Naive thymus-derived CD4-positive, alpha-beta T cell (primary cell): Measurements from ENCODE around the gene PFN4. TPM values are rescaled to one million over a fixed set of nuclear protein-coding genes. Genes with fewer than 3 reads are reported as not detected.

Experiments
- ATAC-seq: fragments of 150-1000 bp; cut with Tn5 transposase; 2 replicates; pipeline ENCODE4 v1.10.0; 2021; ENCODE audit warnings: mild to moderate bottlenecking, moderate library complexity
- CTCF ChIA-PET: fragments of 350-600 bp; sonication (Branson Sonifier 250); formaldehyde crosslinking; loops from one replicate; lab custom pipeline; 2021; ENCODE audit warnings: antibody characterized with exemption; lab: Charles Lee
- POLR2A ChIA-PET: fragments of 350-600 bp; sonication (Branson Sonifier 250); formaldehyde crosslinking; loops from one replicate; lab custom pipeline; 2021; ENCODE audit warnings: antibody characterized with exemption, inconsistent platforms; lab: Charles Lee
- DNase-seq, 9 donors: peaks; one replicate each; pipeline versions ENCODE4 v3.0.0 to v3.0.0-alpha.2; 2020 to 2022; ENCODE audit warnings: mixed read lengths in 1 of 9
- H3K27ac ChIP-seq: one replicate; pipeline ENCODE4 v1.7.0; 2013; ENCODE audit warnings: mild to moderate bottlenecking, low read depth, low read length, moderate library complexity
- H3K27me3 ChIP-seq, 2 donors: one replicate each; pipeline ENCODE4 v1.7.0; 2013; ENCODE audit warnings: low read length in 2 of 2, mild to moderate bottlenecking in 2 of 2, moderate library complexity in 2 of 2; ENCODE audit not compliant: control insufficient read depth in 2 of 2, insufficient read depth in 2 of 2
- H3K36me3 ChIP-seq, 3 experiments: 1 replicate in 2 of 3; 2 replicates in 1 of 3; pipeline ENCODE4 v1.7.0; 2013; ENCODE audit warnings: low read length in 3 of 3, mild to moderate bottlenecking in 3 of 3, moderate library complexity in 1 of 3; ENCODE audit not compliant: insufficient read depth in 3 of 3, control insufficient read depth in 2 of 3
- H3K4me1 ChIP-seq, 2 donors: one replicate each; pipeline ENCODE4 v1.7.0; 2013; ENCODE audit warnings: low read length in 2 of 2, mild to moderate bottlenecking in 2 of 2, moderate library complexity in 1 of 2; ENCODE audit not compliant: control insufficient read depth in 2 of 2, insufficient read depth in 2 of 2
- H3K4me3 ChIP-seq: 2 replicates; pipeline ENCODE4 v1.7.0; 2013; ENCODE audit warnings: mild to moderate bottlenecking, low read length
- H3K9me3 ChIP-seq, 3 experiments: 1 replicate in 2 of 3; 2 replicates in 1 of 3; pipeline ENCODE4 v1.7.0; 2013; ENCODE audit warnings: low read length in 3 of 3; ENCODE audit not compliant: control insufficient read depth in 2 of 3
- H3K27ac Mint-ChIP-seq, 9 donors: one replicate each; pipeline ENCODE4 v1.8.0; 2020 to 2022; ENCODE audit warnings: mixed read lengths in 9 of 9, mild to moderate bottlenecking in 8 of 9, moderate library complexity in 5 of 9, inconsistent platforms in 2 of 9
- H3K27me3 Mint-ChIP-seq, 5 donors: one replicate each; pipeline ENCODE4 v1.8.0; 2021 to 2022; ENCODE audit warnings: mixed read lengths in 5 of 5, mild to moderate bottlenecking in 1 of 5
- H3K36me3 Mint-ChIP-seq, 5 donors: one replicate each; pipeline ENCODE4 v1.8.0; 2020 to 2022; ENCODE audit warnings: mixed read lengths in 5 of 5, mild to moderate bottlenecking in 3 of 5, inconsistent platforms in 1 of 5
- H3K4me1 Mint-ChIP-seq, 7 donors: one replicate each; pipeline ENCODE4 v1.8.0; 2020 to 2022; ENCODE audit warnings: mixed read lengths in 7 of 7, mild to moderate bottlenecking in 3 of 7, inconsistent platforms in 1 of 7
- H3K4me3 Mint-ChIP-seq, 10 donors: one replicate each; pipeline ENCODE4 v1.8.0; 2020 to 2022; ENCODE audit warnings: mild to moderate bottlenecking in 10 of 10, mixed read lengths in 10 of 10, moderate library complexity in 6 of 10, inconsistent platforms in 2 of 10
- H3K9me3 Mint-ChIP-seq, 11 donors: one replicate each; pipeline ENCODE4 v1.8.0; 2020 to 2022; ENCODE audit warnings: mixed read lengths in 11 of 11, mild to moderate bottlenecking in 4 of 11, inconsistent platforms in 1 of 11, moderate library complexity in 1 of 11
- intact Hi-C, 2 donors: fragments of 100-400 bp; cut with micrococcal nuclease; formaldehyde crosslinking; loops; one replicate each; pipeline ENCODE4 v1.15.1; 2023
- polyA plus RNA-seq, 2 donors: library from polyadenylated mRNA; unstranded; fragments of 300-500 nt; fragmentation: Illumina TruSeq; gene quantifications; one replicate each; pipeline ENCODE4 v1.2.3, GENCODE V29; 2021
- total RNA-seq, 6 experiments: library from RNA in 5 of 6; stranded (reverse) in 5 of 6; gene quantifications; 1 replicate in 5 of 6; 2 replicates in 1 of 6; pipeline ENCODE4 v1.2.3 and lab custom pipeline; 2021 to 2026

The PFN4 gene, protein sequence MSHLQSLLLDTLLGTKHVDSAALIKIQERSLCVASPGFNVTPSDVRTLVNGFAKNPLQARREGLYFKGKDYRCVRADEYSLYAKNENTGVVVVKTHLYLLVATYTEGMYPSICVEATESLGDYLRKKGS
- total RNA-seq: not detected
- polyA plus RNA-seq: not detected
- total RNA-seq (lab: John Stamatoyannopoulos, UW): not detected

DNA sequence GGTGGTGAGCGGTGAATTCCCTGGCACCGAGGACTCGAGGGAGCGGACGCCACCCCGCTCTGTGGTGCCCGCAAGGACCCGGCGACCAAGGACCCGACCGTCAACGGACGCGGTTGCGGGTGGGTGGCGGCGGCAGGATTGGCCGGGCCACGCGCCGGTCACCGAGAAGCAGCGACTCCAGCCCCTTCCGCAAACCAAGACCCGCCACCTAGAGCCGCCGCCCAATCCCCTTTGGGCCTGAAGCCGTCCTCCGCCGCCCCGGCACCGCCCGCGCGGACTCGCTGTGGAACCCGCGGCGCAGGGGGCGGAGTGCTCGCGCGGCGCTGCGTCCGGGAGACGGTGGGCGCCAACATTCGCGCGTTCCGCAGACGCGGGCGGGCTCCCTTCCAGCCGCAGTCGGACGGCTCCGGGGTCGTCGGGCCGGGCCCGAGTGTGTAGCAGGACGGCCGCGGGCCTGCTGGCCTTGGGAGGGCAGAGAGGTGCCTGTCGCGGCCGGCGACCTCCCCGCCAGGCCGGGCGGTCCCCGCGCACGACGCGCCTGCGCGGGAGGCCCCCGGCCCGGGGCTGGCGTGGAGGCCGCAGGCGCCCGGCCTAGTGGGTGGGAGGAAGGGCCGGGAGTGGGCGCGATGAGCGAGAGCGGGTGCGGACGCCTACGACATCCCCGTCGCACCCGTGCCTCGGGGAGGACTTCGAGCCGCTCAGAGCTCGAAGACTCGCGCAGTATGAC, at the start of gene PFN4, which contains the start of gene FAM228B:
PFN4 (minus strand) TSS at position 140 of the 727 bp plus-strand sequence. CDS start 799 bp downstream, outside the sequence.
FAM228B (plus strand) TSS at position 275 of the 727 bp plus-strand sequence. CDS start 893 bp downstream, outside the sequence.
- Mint-ChIP-seq H3K27me3 (peaks cover 0 to 2% (median 0%) of the 10 kb centered on the region in 5 donors), H3K36me3 (peaks cover 0 to 7% (median 6%) of the 10 kb centered on the region in 5 donors), H3K4me1 (peaks cover 10 to 15% (median 15%) of the 10 kb centered on the region in 7 donors), H3K9me3 (no peaks in the 10 kb centered on the region), H3K4me3 (peak within 1 kb of the TSS; percentile 74 to 91 (median 82)), H3K27ac (peak within 1 kb of the TSS; percentile 36 to 79 (median 67))
- H3K27me3 ChIP-seq: no peaks in the 10 kb centered on the region
- ChIA-PET CTCF (interaction anchor here (0.6 kb wide), 1 partner anchor 24 kb away, joined by 3 read pairs; no protein-coding TSS in a partner anchor), POLR2A (no interaction called here)
- peak; percentile 12 to 76 (median 36) for DNase-seq
- peak; percentile 93 for ATAC-seq
- peaks cover 0 to 5% of the 10 kb centered on the region in 2 donors for H3K4me1 ChIP-seq
- peak within 1 kb of the TSS; percentile 49 for H3K27ac ChIP-seq
- no peaks in the 10 kb centered on the region for H3K36me3 ChIP-seq
- intact Hi-C loops: loop anchor here in 1 of 2 donors (1.0 to 5.0 kb wide), 2 partner anchors 47 to 76 kb away; partner anchors contain the start of genes FKBP1B, SF3B6 and WDCP
- no peaks in the 10 kb centered on the region for H3K9me3 ChIP-seq
- H3K4me3 ChIP-seq: peak within 1 kb of the TSS; percentile 56

DNA sequence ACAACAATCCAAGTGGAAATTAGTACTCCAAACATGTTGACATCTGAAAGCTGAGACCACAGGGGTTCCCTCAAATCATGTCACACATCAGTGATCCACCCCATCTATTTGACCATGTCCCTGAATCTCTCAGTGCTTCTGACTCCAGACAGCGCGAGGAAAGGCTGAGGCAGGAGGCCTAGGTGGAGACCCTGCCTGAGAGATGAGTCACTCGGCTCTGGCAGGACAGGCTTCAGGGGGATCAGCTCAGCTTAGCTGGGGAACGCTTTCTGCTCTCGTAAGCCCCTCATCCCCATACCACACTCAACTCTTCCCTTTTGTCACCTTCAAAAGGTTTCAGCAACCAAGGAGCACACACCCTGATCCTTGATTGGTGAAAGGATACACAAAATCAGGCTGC, 45.9 kb upstream of the PFN4 start:
- H3K4me1 Mint-ChIP-seq: no peaks in the 10 kb centered on the region

DNA sequence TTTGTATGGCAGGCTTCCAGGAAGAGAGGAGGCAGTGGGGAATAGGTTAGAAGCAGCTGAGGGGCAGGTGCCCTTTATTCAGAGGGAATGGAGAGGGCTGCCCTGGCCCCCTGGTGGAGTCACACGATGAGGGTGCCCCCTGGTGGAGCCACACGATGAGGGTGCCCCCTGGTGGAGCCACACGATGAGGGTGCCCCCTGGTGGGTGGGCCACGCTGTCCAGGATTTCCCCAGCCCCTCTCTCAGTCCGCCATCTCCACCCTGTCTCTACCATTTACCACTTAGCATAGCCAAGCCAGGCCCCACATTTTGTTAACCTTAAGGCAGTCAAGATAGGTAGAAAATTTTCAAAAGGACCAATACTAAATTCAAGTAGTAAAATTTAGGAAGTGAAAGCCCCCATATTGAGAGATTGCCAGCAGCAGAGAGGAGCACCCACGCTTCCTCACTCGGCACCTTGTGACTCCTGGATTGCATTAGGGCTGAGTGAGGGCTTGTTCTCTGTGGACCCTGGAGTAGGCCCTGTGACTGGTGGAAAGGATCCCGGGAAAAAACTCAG, 41.4 kb upstream of the PFN4 start:
- H3K27ac ChIP-seq: no peak overlapping the region
- no peak overlapping the region for H3K4me3 Mint-ChIP-seq
- intact Hi-C loops: loop anchor here (1.0 to 2.0 kb wide), 3 partner anchors 237 to 340 kb away; partner anchors contain the start of gene ATAD2B (in 1 of the 2)
- H3K36me3 ChIP-seq: no peaks in the 10 kb centered on the region
- DNase-seq (peak in 7 of 9 donors; percentile 7 to 43 (median 12)), ATAC-seq (peak; percentile 90)
- H3K9me3 Mint-ChIP-seq: peaks cover 0 to 9% (median 0%) of the 10 kb centered on the region in 11 donors
- POLR2A ChIA-PET: no interaction called here
- CTCF ChIA-PET: interaction anchor here (1.0 kb wide), 1 partner anchor 41 kb away, joined by 3 read pairs; no protein-coding TSS in a partner anchor
- H3K27me3 Mint-ChIP-seq: peaks cover 0 to 3% (median 0%) of the 10 kb centered on the region in 5 donors
- H3K4me3 ChIP-seq: no peak overlapping the region
- no peaks in the 10 kb centered on the region for H3K27me3 ChIP-seq
- H3K27ac Mint-ChIP-seq: no peak overlapping the region
- peaks cover 0 to 37% (median 17%) of the 10 kb centered on the region in 5 donors for H3K36me3 Mint-ChIP-seq
- H3K9me3 ChIP-seq: no peaks in the 10 kb centered on the region
- no peaks in the 10 kb centered on the region for H3K4me1 ChIP-seq
- H3K4me1 Mint-ChIP-seq: no peaks in the 10 kb centered on the region

More for the DNA sequence above, 45.9 kb upstream of the PFN4 start:
- H3K4me3 Mint-ChIP-seq: no peak overlapping the region
- H3K27ac ChIP-seq: no peak overlapping the region
- POLR2A ChIA-PET: no interaction called here
- H3K27me3 ChIP-seq: no peaks in the 10 kb centered on the region
- H3K4me1 ChIP-seq: no peaks in the 10 kb centered on the region
- H3K4me3 ChIP-seq: no peak overlapping the region
- ATAC-seq: no peak
- intact Hi-C loops: no loop called here
- no peaks in the 10 kb centered on the region for H3K9me3 ChIP-seq
- no peak overlapping the region for H3K27ac Mint-ChIP-seq
- DNase-seq: no peak
- H3K36me3 Mint-ChIP-seq: peaks cover 0 to 18% (median 5%) of the 10 kb centered on the region in 5 donors
- no peaks in the 10 kb centered on the region for H3K36me3 ChIP-seq
- peaks cover 0 to 4% (median 0%) of the 10 kb centered on the region in 11 donors for H3K9me3 Mint-ChIP-seq
- CTCF ChIA-PET: no interaction called here
- peaks cover 4 to 12% (median 9%) of the 10 kb centered on the region in 5 donors for H3K27me3 Mint-ChIP-seq

DNA sequence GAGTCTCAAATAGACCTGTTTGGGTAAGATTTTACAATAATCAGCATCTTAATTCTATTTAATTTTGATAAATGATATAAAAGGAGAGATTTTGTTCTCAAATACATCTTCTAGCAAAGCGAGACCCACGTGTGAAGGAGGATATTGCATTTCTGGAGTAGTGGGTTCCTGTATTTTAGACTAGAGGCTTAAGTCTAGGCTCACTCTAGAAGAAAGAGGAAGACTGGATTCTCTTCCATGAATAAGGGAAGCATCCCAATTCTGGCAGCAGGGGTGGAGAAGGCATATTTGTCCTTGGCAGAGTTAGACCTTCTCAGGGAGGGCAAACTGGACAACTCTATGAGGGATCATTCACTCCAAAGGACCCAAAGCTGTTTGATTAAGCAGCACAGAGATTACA, 40.5 kb upstream of the PFN4 start:
- Mint-ChIP-seq H3K27me3 (peaks cover 0 to 3% (median 0%) of the 10 kb centered on the region in 5 donors), H3K36me3 (peaks cover 0 to 34% (median 21%) of the 10 kb centered on the region in 5 donors), H3K4me3 (no peak overlapping the region), H3K9me3 (peaks cover 0 to 9% (median 0%) of the 10 kb centered on the region in 11 donors), H3K4me1 (no peaks in the 10 kb centered on the region), H3K27ac (no peak overlapping the region)
- CTCF ChIA-PET: interaction anchor here (1.0 kb wide), 1 partner anchor 42 kb away, joined by 3 read pairs; no protein-coding TSS in a partner anchor
- intact Hi-C loops: no loop called here
- ATAC-seq (no peak), DNase-seq (no peak)
- Histone ChIP-seq H3K9me3 (no peaks in the 10 kb centered on the region), H3K27me3 (no peaks in the 10 kb centered on the region), H3K4me1 (no peaks in the 10 kb centered on the region), H3K4me3 (no peak overlapping the region), H3K27ac (no peak overlapping the region), H3K36me3 (no peaks in the 10 kb centered on the region)
- POLR2A ChIA-PET: interaction anchor here (1.3 kb wide), 1 partner anchor 9 kb away, joined by 4 read pairs; no protein-coding TSS in a partner anchor

DNA sequence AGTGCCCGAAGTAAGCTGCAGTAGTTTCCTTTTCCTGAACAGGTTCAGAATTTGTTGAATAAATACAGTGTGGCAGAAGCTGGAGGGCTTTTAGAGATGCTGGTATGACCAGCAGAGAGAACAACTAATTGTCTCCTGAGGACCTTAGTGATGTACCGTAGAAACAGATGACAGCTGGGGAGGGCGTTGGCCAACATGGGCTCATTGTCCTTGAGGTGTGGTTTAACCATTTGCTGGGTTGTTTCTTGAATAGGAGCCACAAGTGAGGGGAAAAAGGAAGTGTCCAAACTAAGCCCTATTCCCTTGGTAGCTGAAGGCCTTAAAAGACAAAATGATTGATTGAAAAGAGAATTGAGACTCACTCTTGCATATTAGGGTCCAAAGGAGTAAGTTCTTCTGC, 40.1 kb upstream of the PFN4 start:
- Mint-ChIP-seq H3K4me1 (no peaks in the 10 kb centered on the region), H3K36me3 (peaks cover 0 to 34% (median 23%) of the 10 kb centered on the region in 5 donors), H3K9me3 (peaks cover 0 to 9% (median 0%) of the 10 kb centered on the region in 11 donors), H3K27me3 (peaks cover 0 to 3% (median 0%) of the 10 kb centered on the region in 5 donors), H3K4me3 (no peak overlapping the region), H3K27ac (no peak overlapping the region)
- no peak for ATAC-seq
- H3K27me3 ChIP-seq: no peaks in the 10 kb centered on the region
- no peaks in the 10 kb centered on the region for H3K9me3 ChIP-seq
- H3K4me3 ChIP-seq: no peak overlapping the region
- H3K36me3 ChIP-seq: no peaks in the 10 kb centered on the region
- POLR2A ChIA-PET: interaction anchor here (0.6 to 1.3 kb wide), 2 partner anchors 10 to 878 kb away, joined by 3 to 4 read pairs; no protein-coding TSS in a partner anchor
- DNase-seq: no peak
- no peaks in the 10 kb centered on the region for H3K4me1 ChIP-seq
- CTCF ChIA-PET: interaction anchor here (1.0 kb wide), 1 partner anchor 43 kb away, joined by 3 read pairs; no protein-coding TSS in a partner anchor
- H3K27ac ChIP-seq: no peak overlapping the region
- intact Hi-C loops: no loop called here

DNA sequence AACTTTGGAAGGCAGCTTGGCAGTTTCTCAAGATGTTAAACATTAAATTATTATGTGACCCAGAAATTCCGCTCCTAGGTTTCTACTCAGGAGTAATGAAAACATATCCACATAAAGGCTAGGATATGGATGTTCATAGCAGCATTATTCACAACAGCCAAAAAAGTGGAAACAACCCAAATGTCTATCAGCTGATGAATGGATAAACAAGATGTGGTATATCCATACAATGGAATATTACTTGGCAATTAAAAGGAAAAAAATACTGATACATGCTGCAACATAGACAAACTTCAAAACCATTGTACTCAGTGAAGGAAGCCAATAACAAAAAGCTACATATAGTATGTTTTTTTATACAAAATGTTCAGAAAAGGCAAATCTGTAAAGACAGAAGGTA, 39.4 kb upstream of the PFN4 start:
- Histone ChIP-seq H3K27me3 (no peaks in the 10 kb centered on the region), H3K36me3 (no peaks in the 10 kb centered on the region), H3K9me3 (no peaks in the 10 kb centered on the region), H3K4me1 (no peaks in the 10 kb centered on the region), H3K27ac (no peak overlapping the region), H3K4me3 (no peak overlapping the region)
- CTCF ChIA-PET: no interaction called here
- H3K4me1 Mint-ChIP-seq: no peaks in the 10 kb centered on the region
- peaks cover 0 to 9% (median 0%) of the 10 kb centered on the region in 11 donors for H3K9me3 Mint-ChIP-seq
- no peak overlapping the region for H3K27ac Mint-ChIP-seq
- POLR2A ChIA-PET: interaction anchor here (0.6 to 1.3 kb wide), 3 partner anchors 10 to 878 kb away, joined by 3 to 4 read pairs (median 3); no protein-coding TSS in a partner anchor
- H3K4me3 Mint-ChIP-seq: no peak overlapping the region
- intact Hi-C loops: no loop called here
- ATAC-seq (no peak), DNase-seq (no peak)
- peaks cover 0 to 3% (median 0%) of the 10 kb centered on the region in 5 donors for H3K27me3 Mint-ChIP-seq
- H3K36me3 Mint-ChIP-seq: peaks cover 0 to 32% (median 21%) of the 10 kb centered on the region in 5 donors
